HepG2 (cell line): ENCODE results near the gene NLRC5. TPM values are rescaled to one million over a fixed set of nuclear protein-coding genes. Genes with fewer than 3 reads are reported as not detected.

Experiments used
- GATAD2A ChIP-seq: IDR thresholded peaks from 2 replicates; pipeline ENCODE4 v1.6.1; 2016
- GTF3A ChIP-seq: sonication (generic); formaldehyde crosslinking; conservative IDR thresholded peaks from 2 replicates; pipeline ENCODE4 v1.4.0; 2020; ENCODE audit warnings: mild to moderate bottlenecking, missing genetic modification reagents
- MLLT10 ChIP-seq: sonication (generic); formaldehyde crosslinking; IDR thresholded peaks from 2 replicates; pipeline ENCODE4 v1.4.0; 2020; ENCODE audit warnings: missing genetic modification reagents
- MTA1 ChIP-seq: sonication (generic); formaldehyde crosslinking; IDR thresholded peaks from 2 replicates; pipeline ENCODE4 v1.4.0; 2020; ENCODE audit warnings: missing genetic modification reagents, mild to moderate bottlenecking, borderline replicate concordance
- ONECUT2 ChIP-seq: sonication (generic); formaldehyde crosslinking; IDR thresholded peaks from 2 replicates; pipeline ENCODE4 v1.4.0; 2020; ENCODE audit warnings: missing genetic modification reagents
- PHB2 ChIP-seq: fragments of 450-650 bp; IDR thresholded peaks from 2 replicates; pipeline ENCODE4 v1.6.1; 2018; ENCODE audit not compliant: partially characterized antibody
- RORA ChIP-seq: sonication (generic); formaldehyde crosslinking; IDR thresholded peaks from 2 replicates; pipeline ENCODE4 v1.5.0; 2020; ENCODE audit warnings: mild to moderate bottlenecking, missing genetic modification reagents, moderate library complexity
- SALL2 ChIP-seq: sonication (generic); formaldehyde crosslinking; IDR thresholded peaks from 2 replicates; pipeline ENCODE4 v1.8.1; 2023; ENCODE audit warnings: mild to moderate bottlenecking, missing genetic modification reagents, inconsistent platforms
- SIN3A ChIP-seq: IDR thresholded peaks from 2 replicates; pipeline ENCODE4 v1.6.1; 2011; ENCODE audit warnings: low read depth, mild to moderate bottlenecking, control low read depth, low read length, borderline replicate concordance
- ZKSCAN8 ChIP-seq: IDR thresholded peaks from 2 replicates; pipeline ENCODE4 v1.6.1; 2016; ENCODE audit warnings: borderline replicate concordance, missing genetic modification reagents, missing compliant biosample characterization
- ZNF3 ChIP-seq: IDR thresholded peaks from 2 replicates; pipeline ENCODE4 v1.7.0; 2017; ENCODE audit warnings: inconsistent platforms
- ZNF343 ChIP-seq: sonication (generic); formaldehyde crosslinking; IDR thresholded peaks from 2 replicates; pipeline ENCODE4 v1.4.0; 2020; ENCODE audit warnings: mild to moderate bottlenecking, missing genetic modification reagents
- ZNF75D ChIP-seq: sonication (generic); formaldehyde crosslinking; IDR thresholded peaks from 2 replicates; pipeline ENCODE4 v1.8.1; 2023; ENCODE audit warnings: missing genetic modification reagents, mild to moderate bottlenecking, borderline replicate concordance
- ZNF761 ChIP-seq: sonication (generic); formaldehyde crosslinking; conservative IDR thresholded peaks from 2 replicates; pipeline ENCODE4 v1.4.0; 2020; ENCODE audit warnings: mild to moderate bottlenecking, missing genetic modification reagents
- polyA plus RNA-seq, 8 experiments: library from polyadenylated mRNA; depleted of rRNA in 3 of 8; stranded (reverse) in 7 of 8; unstranded in 1 of 8; fragments of >200 nt; fragmentation: Illumina TruSeq in 4 of 8; extraction: Trizol in 4 of 8; gene quantifications; 2 replicates each; pipeline versions ENCODE4 v1.2.1 to v1.2.3, GENCODE V29; 2011 to 2016; ENCODE audit warnings: low read depth in 4 of 8, missing spikeins in 1 of 8, mixed read lengths in 1 of 8; ENCODE audit not compliant: insufficient read depth in 1 of 8
- total RNA-seq, 5 experiments: library from RNA; depleted of rRNA; stranded (reverse); fragments of >200 nt; fragmentation: Illumina TruSeq; extraction: Trizol; gene quantifications; 2 replicates each; pipeline ENCODE4 v1.2.3, GENCODE V29; 2016; ENCODE audit warnings: low read depth in 1 of 5
- TF ChIP-seq, protein P1 (sequence below): IDR thresholded peaks from 2 replicates; pipeline ENCODE4 v1.4.0; 2020; ENCODE audit warnings: mild to moderate bottlenecking, missing genetic modification reagents
- TF ChIP-seq, protein P2 (sequence below), 2 experiments: sonication (generic) in 1 of 2; formaldehyde crosslinking in 1 of 2; IDR thresholded peaks; 2 replicates each; pipeline versions ENCODE4 v1.4.0 to v1.6.1; 2018 to 2020; ENCODE audit warnings: missing genetic modification reagents in 2 of 2, borderline replicate concordance in 1 of 2, low read depth in 1 of 2, mild to moderate bottlenecking in 1 of 2, missing biosample characterization in 1 of 2
- TF ChIP-seq, protein P3 (sequence below): sonication (generic); formaldehyde crosslinking; IDR thresholded peaks from 2 replicates; pipeline ENCODE4 v1.4.0; 2020; ENCODE audit warnings: mild to moderate bottlenecking, missing genetic modification reagents
- TF ChIP-seq, protein P4 (sequence below): IDR thresholded peaks from 2 replicates; pipeline ENCODE4 v1.6.1; 2016
- TF ChIP-seq, protein P5 (sequence below): sonication (generic); formaldehyde crosslinking; IDR thresholded peaks from 2 replicates; pipeline ENCODE4 v1.4.0; 2020; ENCODE audit warnings: missing genetic modification reagents

Gene NLRC5
- total and polyA plus RNA-seq, 2 of the 13 experiments (the other 11 are each of a cell fraction or from before 2014, with no cell fraction given), result 6.3 to 12.7 TPM

DNA sequence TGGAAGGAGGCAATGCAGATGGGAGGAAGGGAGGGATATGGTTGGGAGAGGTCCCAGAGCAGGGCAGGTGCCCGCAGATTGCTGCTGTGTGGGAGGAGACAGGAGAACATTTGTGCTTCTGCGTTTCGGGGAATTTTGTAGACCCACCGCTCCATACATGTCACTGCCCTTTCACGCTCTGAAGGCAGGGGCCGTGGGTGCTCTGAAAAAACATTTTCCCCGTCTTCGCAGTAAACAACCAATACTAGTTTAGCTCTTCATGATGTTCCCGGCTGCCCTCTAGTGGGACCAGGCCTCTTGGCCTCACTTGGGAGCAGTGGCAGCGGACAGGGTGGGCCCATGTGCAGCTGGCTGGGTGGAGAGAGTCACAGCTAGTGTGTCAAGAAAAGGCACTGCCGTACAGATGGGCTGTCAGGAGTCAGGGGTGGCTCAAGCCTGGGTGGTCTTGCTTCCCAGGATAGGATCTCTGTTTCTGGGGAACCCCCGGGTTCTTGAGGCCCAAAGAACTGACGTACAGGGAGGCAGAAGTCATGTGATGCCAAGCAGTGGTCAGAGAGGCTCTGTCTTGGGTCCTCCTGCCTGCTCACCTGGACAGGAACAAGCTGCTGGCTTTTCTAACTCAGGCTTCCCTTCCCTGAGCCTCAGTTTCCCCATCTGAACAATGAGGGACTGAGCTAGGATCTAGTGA is 56.5 kb downstream of the NLRC5 start (continued):
- TF ChIP-seq, protein P1, sequence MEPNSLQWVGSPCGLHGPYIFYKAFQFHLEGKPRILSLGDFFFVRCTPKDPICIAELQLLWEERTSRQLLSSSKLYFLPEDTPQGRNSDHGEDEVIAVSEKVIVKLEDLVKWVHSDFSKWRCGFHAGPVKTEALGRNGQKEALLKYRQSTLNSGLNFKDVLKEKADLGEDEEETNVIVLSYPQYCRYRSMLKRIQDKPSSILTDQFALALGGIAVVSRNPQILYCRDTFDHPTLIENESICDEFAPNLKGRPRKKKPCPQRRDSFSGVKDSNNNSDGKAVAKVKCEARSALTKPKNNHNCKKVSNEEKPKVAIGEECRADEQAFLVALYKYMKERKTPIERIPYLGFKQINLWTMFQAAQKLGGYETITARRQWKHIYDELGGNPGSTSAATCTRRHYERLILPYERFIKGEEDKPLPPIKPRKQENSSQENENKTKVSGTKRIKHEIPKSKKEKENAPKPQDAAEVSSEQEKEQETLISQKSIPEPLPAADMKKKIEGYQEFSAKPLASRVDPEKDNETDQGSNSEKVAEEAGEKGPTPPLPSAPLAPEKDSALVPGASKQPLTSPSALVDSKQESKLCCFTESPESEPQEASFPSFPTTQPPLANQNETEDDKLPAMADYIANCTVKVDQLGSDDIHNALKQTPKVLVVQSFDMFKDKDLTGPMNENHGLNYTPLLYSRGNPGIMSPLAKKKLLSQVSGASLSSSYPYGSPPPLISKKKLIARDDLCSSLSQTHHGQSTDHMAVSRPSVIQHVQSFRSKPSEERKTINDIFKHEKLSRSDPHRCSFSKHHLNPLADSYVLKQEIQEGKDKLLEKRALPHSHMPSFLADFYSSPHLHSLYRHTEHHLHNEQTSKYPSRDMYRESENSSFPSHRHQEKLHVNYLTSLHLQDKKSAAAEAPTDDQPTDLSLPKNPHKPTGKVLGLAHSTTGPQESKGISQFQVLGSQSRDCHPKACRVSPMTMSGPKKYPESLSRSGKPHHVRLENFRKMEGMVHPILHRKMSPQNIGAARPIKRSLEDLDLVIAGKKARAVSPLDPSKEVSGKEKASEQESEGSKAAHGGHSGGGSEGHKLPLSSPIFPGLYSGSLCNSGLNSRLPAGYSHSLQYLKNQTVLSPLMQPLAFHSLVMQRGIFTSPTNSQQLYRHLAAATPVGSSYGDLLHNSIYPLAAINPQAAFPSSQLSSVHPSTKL (CRISPR knock-in tag), result peak; percentile 54
- TF ChIP-seq GTF3A (no peak), PHB2 (no peak), ZNF75D (CRISPR knock-in tag) (no peak), ZNF761 (no peak), GATAD2A (CRISPR knock-in tag) (peak; percentile 64), ONECUT2 (no peak), ZNF3 (no peak), SALL2 (CRISPR knock-in tag) (no peak), RORA (CRISPR knock-in tag) (no peak), MTA1 (CRISPR knock-in tag) (peak; percentile 32; the same call in 1 of the 2 replicates), ZNF343 (CRISPR knock-in tag) (0 out of 2 replicates have a peak, but pooled peaks have one; percentile 36), ZKSCAN8 (CRISPR knock-in tag) (peak; percentile 77; the same call in 1 of the 2 replicates), MLLT10 (CRISPR knock-in tag) (no peak), SIN3A (no peak)
- TF ChIP-seq, protein P2, sequence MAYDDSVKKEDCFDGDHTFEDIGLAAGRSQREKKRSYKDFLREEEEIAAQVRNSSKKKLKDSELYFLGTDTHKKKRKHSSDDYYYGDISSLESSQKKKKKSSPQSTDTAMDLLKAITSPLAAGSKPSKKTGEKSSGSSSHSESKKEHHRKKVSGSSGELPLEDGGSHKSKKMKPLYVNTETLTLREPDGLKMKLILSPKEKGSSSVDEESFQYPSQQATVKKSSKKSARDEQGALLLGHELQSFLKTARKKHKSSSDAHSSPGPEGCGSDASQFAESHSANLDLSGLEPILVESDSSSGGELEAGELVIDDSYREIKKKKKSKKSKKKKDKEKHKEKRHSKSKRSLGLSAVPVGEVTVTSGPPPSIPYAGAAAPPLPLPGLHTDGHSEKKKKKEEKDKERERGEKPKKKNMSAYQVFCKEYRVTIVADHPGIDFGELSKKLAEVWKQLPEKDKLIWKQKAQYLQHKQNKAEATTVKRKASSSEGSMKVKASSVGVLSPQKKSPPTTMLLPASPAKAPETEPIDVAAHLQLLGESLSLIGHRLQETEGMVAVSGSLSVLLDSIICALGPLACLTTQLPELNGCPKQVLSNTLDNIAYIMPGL (CRISPR knock-in tag; IDR thresholded peaks at IDR 0.05; ENCODE audit: borderline replicate concordance in 1 of 2, low read depth in 1 of 2), result peak; percentile 70 to 91; a peak in 3 of 4 replicates
- TF ChIP-seq, protein P3, sequence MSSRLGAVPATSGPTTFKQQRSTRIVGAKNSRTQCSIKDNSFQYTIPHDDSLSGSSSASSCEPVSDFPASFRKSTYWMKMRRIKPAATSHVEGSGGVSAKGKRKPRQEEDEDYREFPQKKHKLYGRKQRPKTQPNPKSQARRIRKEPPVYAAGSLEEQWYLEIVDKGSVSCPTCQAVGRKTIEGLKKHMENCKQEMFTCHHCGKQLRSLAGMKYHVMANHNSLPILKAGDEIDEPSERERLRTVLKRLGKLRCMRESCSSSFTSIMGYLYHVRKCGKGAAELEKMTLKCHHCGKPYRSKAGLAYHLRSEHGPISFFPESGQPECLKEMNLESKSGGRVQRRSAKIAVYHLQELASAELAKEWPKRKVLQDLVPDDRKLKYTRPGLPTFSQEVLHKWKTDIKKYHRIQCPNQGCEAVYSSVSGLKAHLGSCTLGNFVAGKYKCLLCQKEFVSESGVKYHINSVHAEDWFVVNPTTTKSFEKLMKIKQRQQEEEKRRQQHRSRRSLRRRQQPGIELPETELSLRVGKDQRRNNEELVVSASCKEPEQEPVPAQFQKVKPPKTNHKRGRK (CRISPR knock-in tag), result no peak
- TF ChIP-seq, protein P4, sequence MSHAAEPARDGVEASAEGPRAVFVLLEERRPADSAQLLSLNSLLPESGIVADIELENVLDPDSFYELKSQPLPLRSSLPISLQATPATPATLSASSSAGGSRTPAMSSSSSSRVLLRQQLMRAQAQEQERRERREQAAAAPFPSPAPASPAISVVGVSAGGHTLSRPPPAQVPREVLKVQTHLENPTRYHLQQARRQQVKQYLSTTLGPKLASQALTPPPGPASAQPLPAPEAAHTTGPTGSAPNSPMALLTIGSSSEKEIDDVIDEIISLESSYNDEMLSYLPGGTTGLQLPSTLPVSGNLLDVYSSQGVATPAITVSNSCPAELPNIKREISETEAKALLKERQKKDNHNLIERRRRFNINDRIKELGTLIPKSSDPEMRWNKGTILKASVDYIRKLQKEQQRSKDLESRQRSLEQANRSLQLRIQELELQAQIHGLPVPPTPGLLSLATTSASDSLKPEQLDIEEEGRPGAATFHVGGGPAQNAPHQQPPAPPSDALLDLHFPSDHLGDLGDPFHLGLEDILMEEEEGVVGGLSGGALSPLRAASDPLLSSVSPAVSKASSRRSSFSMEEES (CRISPR knock-in tag), result peak; percentile 15; the same call in 1 of the 2 replicates
- TF ChIP-seq, protein P5, sequence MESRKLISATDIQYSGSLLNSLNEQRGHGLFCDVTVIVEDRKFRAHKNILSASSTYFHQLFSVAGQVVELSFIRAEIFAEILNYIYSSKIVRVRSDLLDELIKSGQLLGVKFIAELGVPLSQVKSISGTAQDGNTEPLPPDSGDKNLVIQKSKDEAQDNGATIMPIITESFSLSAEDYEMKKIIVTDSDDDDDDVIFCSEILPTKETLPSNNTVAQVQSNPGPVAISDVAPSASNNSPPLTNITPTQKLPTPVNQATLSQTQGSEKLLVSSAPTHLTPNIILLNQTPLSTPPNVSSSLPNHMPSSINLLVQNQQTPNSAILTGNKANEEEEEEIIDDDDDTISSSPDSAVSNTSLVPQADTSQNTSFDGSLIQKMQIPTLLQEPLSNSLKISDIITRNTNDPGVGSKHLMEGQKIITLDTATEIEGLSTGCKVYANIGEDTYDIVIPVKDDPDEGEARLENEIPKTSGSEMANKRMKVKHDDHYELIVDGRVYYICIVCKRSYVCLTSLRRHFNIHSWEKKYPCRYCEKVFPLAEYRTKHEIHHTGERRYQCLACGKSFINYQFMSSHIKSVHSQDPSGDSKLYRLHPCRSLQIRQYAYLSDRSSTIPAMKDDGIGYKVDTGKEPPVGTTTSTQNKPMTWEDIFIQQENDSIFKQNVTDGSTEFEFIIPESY (CRISPR knock-in tag), result peak; percentile 66
